Glutamatergic neuron (in vitro differentiated cells): Measurements from ENCODE around the gene PANX2. TPM values are rescaled to one million over a fixed set of nuclear protein-coding genes. Genes with fewer than 3 reads are reported as not detected.
"Not testable (repeated sequence)": the region's sequence is repeated elsewhere in the genome, so short reads cannot be mapped to it uniquely, and the experiment has no call there.

Experiments used
- DNase-seq: peaks from one replicate; pipeline ENCODE4 v3.0.0; 2022
- H3K27ac Mint-ChIP-seq: one replicate; pipeline ENCODE4 v1.8.0; 2020; ENCODE audit warnings: mild to moderate bottlenecking, mixed read lengths, inconsistent platforms; ENCODE audit not compliant: unreplicated experiment
- H3K27me3 Mint-ChIP-seq: one replicate; pipeline ENCODE4 v1.8.0; 2020; ENCODE audit warnings: mild to moderate bottlenecking, moderate library complexity, mixed read lengths, inconsistent platforms; ENCODE audit not compliant: unreplicated experiment
- H3K36me3 Mint-ChIP-seq: one replicate; pipeline ENCODE4 v1.8.0; 2020; ENCODE audit warnings: mild to moderate bottlenecking, mixed read lengths, inconsistent platforms; ENCODE audit not compliant: unreplicated experiment
- H3K4me1 Mint-ChIP-seq: one replicate; pipeline ENCODE4 v1.8.0; 2020; ENCODE audit warnings: mild to moderate bottlenecking, low read depth, mixed read lengths, inconsistent platforms; ENCODE audit not compliant: unreplicated experiment
- H3K4me3 Mint-ChIP-seq: one replicate; pipeline ENCODE4 v1.8.0; 2020; ENCODE audit warnings: mild to moderate bottlenecking, mixed read lengths, inconsistent platforms; ENCODE audit not compliant: unreplicated experiment
- H3K9me3 Mint-ChIP-seq: one replicate; pipeline ENCODE4 v1.8.0; 2020; ENCODE audit warnings: mild to moderate bottlenecking, moderate library complexity, mixed read lengths, inconsistent platforms; ENCODE audit not compliant: unreplicated experiment
- CTCF ChIP-seq: fragments of 200-600 bp; sonication (generic); IDR thresholded peaks from one replicate; pipeline ENCODE4 v1.5.0; 2021; ENCODE audit not compliant: partially characterized antibody, unreplicated experiment
- total RNA-seq: library from RNA; stranded (reverse); fragmentation: NEBNext Ultra II Directional; extraction: Animal tissue kit (Norgen Biotek cat#: 25700); gene quantifications from one replicate; pipeline ENCODE4 v1.2.1, GENCODE V29; 2021; ENCODE audit not compliant: unreplicated experiment

PANX2 gene
- total RNA-seq, 1 donor from 2014 or later = 1.8 TPM

GRCh38 chr22:50129121-50129736, 41.3 kb upstream of the PANX2 start:
- Mint-ChIP-seq H3K27ac (no peak overlapping the region), H3K36me3 (no peaks in the 10 kb centered on the region), H3K9me3 (no peaks in the 10 kb centered on the region), H3K27me3 (peaks cover 3% of the 10 kb centered on the region), H3K4me3 (no peak overlapping the region), H3K4me1 (no peaks in the 10 kb centered on the region)
- no peak for TF ChIP-seq CTCF
- no peak for DNase-seq

GRCh38 chr22:50131894-50132293, 38.6 kb upstream of the PANX2 start:
- TF ChIP-seq CTCF = no peak
- no peaks in the 10 kb centered on the region for H3K9me3 Mint-ChIP-seq

GRCh38 chr22:50134481-50134880, 36.0 kb upstream of the PANX2 start:
- Mint-ChIP-seq H3K36me3 (no peaks in the 10 kb centered on the region), H3K27me3 (peaks cover 2% of the 10 kb centered on the region), H3K4me1 (no peaks in the 10 kb centered on the region), H3K9me3 (no peaks in the 10 kb centered on the region), H3K4me3 (no peak overlapping the region), H3K27ac (no peak overlapping the region)
- no peak for TF ChIP-seq CTCF
- DNase-seq = no peak

More at GRCh38 chr22:50131894-50132293, 38.6 kb upstream of the PANX2 start:
- peaks cover 3% of the 10 kb centered on the region for H3K27me3 Mint-ChIP-seq
- no peak for DNase-seq
- H3K27ac Mint-ChIP-seq = no peak overlapping the region
- H3K36me3 Mint-ChIP-seq = no peaks in the 10 kb centered on the region
- H3K4me3 Mint-ChIP-seq = no peak overlapping the region
- no peaks in the 10 kb centered on the region for H3K4me1 Mint-ChIP-seq

GRCh38 chr22:50136581-50137015, 33.9 kb upstream of the PANX2 start:
- Mint-ChIP-seq H3K4me3 (no peak overlapping the region), H3K9me3 (no peaks in the 10 kb centered on the region), H3K27me3 (no peaks in the 10 kb centered on the region), H3K36me3 (no peaks in the 10 kb centered on the region), H3K27ac (no peak overlapping the region), H3K4me1 (no peaks in the 10 kb centered on the region)
- no peak for DNase-seq
- TF ChIP-seq CTCF = no peak

GRCh38 chr22:50137277-50137676, 33.3 kb upstream of the PANX2 start:
- H3K4me1 Mint-ChIP-seq, H3K27ac Mint-ChIP-seq, H3K4me3 Mint-ChIP-seq, DNase-seq, H3K27me3 Mint-ChIP-seq, H3K9me3 Mint-ChIP-seq, H3K36me3 Mint-ChIP-seq: not testable (repeated sequence)
